ENCODE data around the gene UTP25.

DNA sequence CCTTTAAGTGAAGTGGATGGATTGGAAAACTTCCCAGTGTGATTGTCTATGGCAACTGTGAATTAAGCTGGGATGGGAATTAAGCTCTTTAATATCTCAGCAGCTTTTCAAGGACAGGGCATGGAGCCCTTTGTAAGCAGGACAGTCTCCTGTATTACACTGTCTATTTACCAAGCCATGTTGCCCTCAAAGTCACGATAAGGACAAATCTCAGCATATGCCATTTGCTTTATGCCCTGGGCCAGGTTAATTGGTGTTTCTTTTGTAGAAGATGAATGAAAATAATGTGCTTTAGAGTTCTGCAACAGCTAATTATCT, 17.6 kb downstream of the UTP25 start:
- TF ChIP-seq CTCF (IDR thresholded peaks at IDR 0.05; ENCODE audit: low read depth, low read length), result no peak
- no peak for TF ChIP-seq EZH2phosphoT487 (IDR thresholded peaks at IDR 0.05; ENCODE audit: low read depth)
